IMR-90 (cell line): ENCODE measurements around the gene NPTN. TPM values are rescaled to one million over a fixed set of nuclear protein-coding genes. Genes with fewer than 3 reads are reported as not detected.
"Not testable (repeated sequence)": the region's sequence is repeated elsewhere in the genome, so short reads cannot be mapped to it uniquely, and the experiment has no call there.

Experiments
- ATAC-seq: fragments of 200-7000 bp; cut with Tn5 transposase; 2 replicates; pipeline ENCODE4 v1.9.1; 2020; ENCODE audit warnings: low read depth, mild to moderate bottlenecking, moderate library complexity
- BruUV-seq: library from RNA; stranded (reverse); fragments of 400-500 nt; replicated peaks from 2 replicates; lab custom pipeline; 2021; lab: Mats Ljungman, UMichigan
- CTCF ChIA-PET: fragments of 300-600 bp; formaldehyde crosslinking; extraction: SDS; loops from one replicate; lab custom pipeline; 2021; ENCODE audit warnings: antibody characterized with exemption; lab: Yijun Ruan, JAX
- POLR2A ChIA-PET: fragments of 300-600 bp; sonication (Branson Sonifier 250); formaldehyde crosslinking; loops from one replicate; lab custom pipeline; 2022; ENCODE audit warnings: antibody characterized with exemption; ENCODE audit not compliant: unreplicated experiment; lab: Charles Lee
- DNase-seq: peaks from one replicate; pipeline ENCODE4 v3.0.0; 2013
- H2AFZ ChIP-seq: replicated peaks from 2 replicates; pipeline ENCODE3; 2013; ENCODE audit warnings: low read length, mild to moderate bottlenecking; ENCODE audit not compliant: poor library complexity
- H2AK5ac ChIP-seq: 2 replicates; pipeline ENCODE4 v1.6.1; 2013; ENCODE audit warnings: low read depth, low read length, inconsistent platforms
- H2AK9ac ChIP-seq: replicated peaks from 2 replicates; pipeline ENCODE3; 2013; ENCODE audit warnings: mild to moderate bottlenecking, low read depth, low read length, moderate library complexity; ENCODE audit not compliant: poor library complexity
- H2BK120ac ChIP-seq: 2 replicates; pipeline ENCODE4 v1.6.1; 2013; ENCODE audit warnings: low read depth, low read length, inconsistent platforms
- H2BK15ac ChIP-seq: 3 replicates; pipeline ENCODE4 v1.6.1; 2013; ENCODE audit warnings: low read depth, low read length, inconsistent platforms
- H2BK20ac ChIP-seq: 2 replicates; pipeline ENCODE4 v1.6.1; 2013; ENCODE audit warnings: low read depth, mild to moderate bottlenecking, inconsistent platforms, low read length, moderate library complexity
- H2BK5ac ChIP-seq: 2 replicates; pipeline ENCODE4 v1.6.1; 2013; ENCODE audit warnings: mild to moderate bottlenecking, low read depth, low read length, inconsistent platforms; ENCODE audit not compliant: poor library complexity, severe bottlenecking
- H3K14ac ChIP-seq: replicated peaks from 2 replicates; pipeline ENCODE4 v1.6.1; 2013; ENCODE audit warnings: low read depth, low read length, inconsistent platforms
- H3K18ac ChIP-seq: 2 replicates; pipeline ENCODE4 v1.6.1; 2013; ENCODE audit warnings: low read depth, low read length, control low read depth
- H3K23ac ChIP-seq: 2 replicates; pipeline ENCODE4 v1.6.1; 2013; ENCODE audit warnings: low read depth, low read length, inconsistent platforms
- H3K27ac ChIP-seq: 2 replicates; pipeline ENCODE4 v1.5.1; 2013; ENCODE audit warnings: mild to moderate bottlenecking, control low read depth, low read length; ENCODE audit not compliant: insufficient read depth
- H3K27me3 ChIP-seq: 2 replicates; pipeline ENCODE4 v1.6.1; 2013; ENCODE audit warnings: low read length; ENCODE audit not compliant: control insufficient read depth, insufficient read depth
- H3K36me3 ChIP-seq: 2 replicates; pipeline ENCODE4 v1.6.1; 2013; ENCODE audit warnings: low read length, mixed read lengths; ENCODE audit not compliant: control insufficient read depth, insufficient read depth
- H3K4ac ChIP-seq: 2 replicates; pipeline ENCODE4 v1.6.1; 2013; ENCODE audit warnings: low read depth, low read length, inconsistent platforms
- H3K4me1 ChIP-seq: 2 replicates; pipeline ENCODE4 v1.6.1; 2013; ENCODE audit warnings: low read length, mixed read lengths; ENCODE audit not compliant: control insufficient read depth, insufficient read depth
- H3K4me2 ChIP-seq: 2 replicates; pipeline ENCODE4 v1.6.1; 2013; ENCODE audit warnings: low read depth, mild to moderate bottlenecking, control low read depth, low read length, moderate library complexity
- H3K4me3 ChIP-seq: 2 replicates; pipeline ENCODE4 v1.5.1; 2013; ENCODE audit warnings: low read depth, mild to moderate bottlenecking, control low read depth, low read length, moderate library complexity; ENCODE audit not compliant: insufficient read depth
- H3K56ac ChIP-seq: 2 replicates; pipeline ENCODE4 v1.6.1; 2013; ENCODE audit warnings: low read length, inconsistent platforms; ENCODE audit not compliant: insufficient read depth; ENCODE audit errors: extremely low read depth
- H3K79me1 ChIP-seq, 2 experiments: 2 replicates each; pipeline ENCODE4 v1.6.1; 2013; ENCODE audit warnings: low read length in 2 of 2, inconsistent platforms in 1 of 2, low read depth in 1 of 2
- H3K9ac ChIP-seq: 2 replicates; pipeline ENCODE4 v1.6.1; 2013; ENCODE audit warnings: low read depth, low read length, control low read depth
- H3K9me1 ChIP-seq: 2 replicates; pipeline ENCODE4 v1.6.1; 2013; ENCODE audit warnings: low read length, inconsistent platforms; ENCODE audit not compliant: insufficient read depth
- H3K9me3 ChIP-seq: 2 replicates; pipeline ENCODE4 v1.6.1; 2013; ENCODE audit warnings: low read length; ENCODE audit not compliant: control insufficient read depth, insufficient read depth
- H4K20me1 ChIP-seq: 2 replicates; pipeline ENCODE4 v1.6.1; 2013; ENCODE audit warnings: low read length, inconsistent platforms; ENCODE audit not compliant: insufficient read depth
- H4K5ac ChIP-seq: 2 replicates; pipeline ENCODE4 v1.6.1; 2013; ENCODE audit warnings: mild to moderate bottlenecking, low read depth, low read length, control low read depth
- H4K8ac ChIP-seq, 2 experiments: 2 replicates each; pipeline ENCODE4 v1.6.1; 2013; ENCODE audit warnings: low read depth in 2 of 2, low read length in 2 of 2, control low read depth in 1 of 2, inconsistent platforms in 1 of 2
- H4K91ac ChIP-seq: 2 replicates; pipeline ENCODE4 v1.6.1; 2013; ENCODE audit warnings: low read depth, low read length, inconsistent platforms; ENCODE audit not compliant: insufficient read depth
- WGBS, 2 experiments: methylation state at CpG; one replicate each; pipeline versions ENCODE4 v1.1.5 to v1.1.7; 2013; ENCODE audit warnings: missing lambda C conversion rate in 2 of 2; ENCODE audit not compliant: insufficient read length in 1 of 2; ENCODE audit errors: extremely low coverage in 2 of 2; 5-methylcytosine and 5-hydroxymethylcytosine counted together
- dilution Hi-C: fragments of 300-500 bp; cut with HindIII; formaldehyde crosslinking; loops from one replicate; pipeline ENCODE4 v1.14.3; 2018; ENCODE audit warnings: low sequenced_read_pairs; ENCODE audit not compliant: unreplicated experiment
- in situ Hi-C: fragments of 300-500 bp; cut with MboI; formaldehyde crosslinking; loops from 3 replicates; pipeline ENCODE4 v1.14.3; 2019; ENCODE audit warnings: low sequenced_read_pairs, inconsistent platforms, mixed read lengths
- intact Hi-C: fragments of 100-400 bp; cut with micrococcal nuclease; formaldehyde crosslinking; loops from 2 replicates; pipeline ENCODE4 v1.10.0; 2022
- polyA plus RNA-seq, 3 experiments: library from polyadenylated mRNA; depleted of rRNA; stranded (reverse); fragments of >200 nt; gene quantifications; 2 replicates each; pipeline ENCODE4 v1.2.3, GENCODE V29; 2012; ENCODE audit warnings: low replicate concordance in 1 of 3
- total RNA-seq: library from RNA; depleted of rRNA; stranded (reverse); fragments of >200 nt; gene quantifications from 2 replicates; pipeline ENCODE4 v1.2.3, GENCODE V29; 2012
- TF ChIP-seq, protein P1 (sequence below): conservative IDR thresholded peaks from 2 replicates; pipeline ENCODE4 v1.5.1; 2012; ENCODE audit warnings: mild to moderate bottlenecking, low read depth, low read length, improper control_type of control experiment

NPTN gene
- total and polyA plus RNA-seq, 2 of the 4 experiments (the other 2 are of a cell fraction), result 171 to 329 TPM

DNA sequence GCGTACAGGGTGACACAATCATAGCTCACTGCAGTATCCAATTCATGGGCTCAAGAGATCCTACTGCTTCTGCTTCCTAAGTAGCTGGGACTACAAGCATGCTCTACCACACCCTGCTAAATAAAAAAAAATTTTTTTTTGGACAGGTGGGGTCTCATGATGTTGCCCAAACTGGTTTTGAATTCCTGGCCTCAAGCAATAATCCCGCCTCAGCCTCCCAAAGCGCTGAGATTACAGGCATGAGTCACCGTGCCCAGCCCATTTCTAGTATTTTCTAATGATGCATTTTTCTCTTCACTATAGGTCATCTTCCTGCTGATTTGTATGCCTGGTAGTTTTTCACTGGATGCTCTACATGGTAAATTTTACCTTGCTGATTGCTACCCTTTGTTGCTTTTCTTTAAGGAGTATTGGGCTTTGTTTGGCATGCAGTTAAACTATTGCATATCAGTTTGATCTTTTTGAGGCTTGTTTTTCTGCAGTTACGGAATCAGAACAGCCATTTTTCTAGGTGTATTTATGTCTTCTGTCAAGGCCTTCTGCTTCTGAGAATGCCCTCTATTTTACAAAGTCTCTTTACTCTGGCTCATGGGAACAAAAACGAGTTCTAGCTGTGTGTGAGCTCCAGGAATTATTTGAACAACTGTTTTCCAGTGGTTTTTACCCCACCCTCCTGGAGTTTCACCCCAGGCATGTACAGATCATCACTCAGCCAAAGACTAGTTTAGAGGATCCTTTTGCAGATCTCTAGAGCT is 14.2 kb upstream of the NPTN start (continued):
- TF ChIP-seq, protein P1, sequence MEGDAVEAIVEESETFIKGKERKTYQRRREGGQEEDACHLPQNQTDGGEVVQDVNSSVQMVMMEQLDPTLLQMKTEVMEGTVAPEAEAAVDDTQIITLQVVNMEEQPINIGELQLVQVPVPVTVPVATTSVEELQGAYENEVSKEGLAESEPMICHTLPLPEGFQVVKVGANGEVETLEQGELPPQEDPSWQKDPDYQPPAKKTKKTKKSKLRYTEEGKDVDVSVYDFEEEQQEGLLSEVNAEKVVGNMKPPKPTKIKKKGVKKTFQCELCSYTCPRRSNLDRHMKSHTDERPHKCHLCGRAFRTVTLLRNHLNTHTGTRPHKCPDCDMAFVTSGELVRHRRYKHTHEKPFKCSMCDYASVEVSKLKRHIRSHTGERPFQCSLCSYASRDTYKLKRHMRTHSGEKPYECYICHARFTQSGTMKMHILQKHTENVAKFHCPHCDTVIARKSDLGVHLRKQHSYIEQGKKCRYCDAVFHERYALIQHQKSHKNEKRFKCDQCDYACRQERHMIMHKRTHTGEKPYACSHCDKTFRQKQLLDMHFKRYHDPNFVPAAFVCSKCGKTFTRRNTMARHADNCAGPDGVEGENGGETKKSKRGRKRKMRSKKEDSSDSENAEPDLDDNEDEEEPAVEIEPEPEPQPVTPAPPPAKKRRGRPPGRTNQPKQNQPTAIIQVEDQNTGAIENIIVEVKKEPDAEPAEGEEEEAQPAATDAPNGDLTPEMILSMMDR, result no peak

DNA sequence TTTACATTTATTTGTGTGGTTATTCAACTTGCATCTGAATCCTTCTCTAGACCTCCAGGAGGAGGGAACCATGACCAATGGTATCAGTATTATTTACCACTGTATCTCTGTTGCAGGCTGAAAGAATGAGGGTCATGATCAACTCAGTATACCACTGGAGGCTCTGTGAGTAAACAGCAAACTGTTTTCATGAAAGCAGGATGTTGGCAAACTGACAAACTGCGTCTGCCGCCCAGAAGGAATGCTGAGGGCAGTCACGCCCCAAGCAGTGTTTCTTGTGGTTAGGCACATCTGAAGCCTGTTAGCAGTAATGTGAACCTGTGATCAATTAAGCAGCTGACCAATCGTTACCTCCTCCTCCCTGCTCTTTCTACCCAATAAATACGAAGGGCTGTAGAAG is 6.3 kb upstream of the NPTN start:
- H3K9me3 ChIP-seq, H3K9me1 ChIP-seq, H3K36me3 ChIP-seq, ATAC-seq, BruUV-seq, H2BK15ac ChIP-seq, H3K79me1 ChIP-seq, H3K23ac ChIP-seq, DNase-seq, POLR2A ChIA-PET, H3K4me2 ChIP-seq, H4K8ac ChIP-seq, H2AK9ac ChIP-seq, H2AFZ ChIP-seq, H3K56ac ChIP-seq, H3K4me3 ChIP-seq, H4K20me1 ChIP-seq, H3K4me1 ChIP-seq, H3K18ac ChIP-seq, H3K4ac ChIP-seq, H2BK20ac ChIP-seq, H2AK5ac ChIP-seq, H3K9ac ChIP-seq, H4K91ac ChIP-seq, CTCF ChIA-PET, H4K5ac ChIP-seq, dilution Hi-C loops, H2BK120ac ChIP-seq, H3K14ac ChIP-seq, H3K27ac ChIP-seq, H2BK5ac ChIP-seq: not testable (repeated sequence)
- intact Hi-C loops, result loop anchor here (5.0 kb wide), 1 partner anchor 43 kb away; the partner anchor contains the start of gene CD276
- peaks cover 14% of the 10 kb centered on the region for H3K27me3 ChIP-seq
- WGBS, 2 experiments, result no CpG with 5 or more reads among the region's 5 CpGs
- in situ Hi-C loops, result loop anchor here (5.0 kb wide), 1 partner anchor 58 kb away; no protein-coding TSS in a partner anchor
